Pancreas (tissue), 10 donors: ENCODE results near the gene EPHB3. TPM values are rescaled to one million over a fixed set of nuclear protein-coding genes. Genes with fewer than 3 reads are reported as not detected.

Source experiments
- ATAC-seq, 4 donors: fragments of 200-7000 bp; cut with Tn5 transposase; one replicate each; pipeline versions ENCODE4 v1.8.0 to v1.9.1; 2020; ENCODE audit warnings: mild to moderate bottlenecking in 4 of 4, moderate library complexity in 4 of 4
- DNase-seq, 6 donors: peaks; one replicate each; pipeline ENCODE4 v3.0.0-alpha.2; 2020
- FAIRE-seq: peaks from 2 replicates; lab custom pipeline; 2012; peaks lifted over from hg19 to GRCh38; lab: Jason Lieb, UNC
- H3K27ac ChIP-seq, 4 donors: fragments of 200-600 bp; sonication (generic); 1 replicate in 3 of 4; 2 replicates in 1 of 4; pipeline versions ENCODE4 v1.5.0 to v1.8.0; 2020
- H3K27me3 ChIP-seq, 4 donors: fragments of 200-600 bp; one replicate each; pipeline ENCODE4 v1.8.0; 2021
- H3K36me3 ChIP-seq, 3 donors: fragments of 200-600 bp; sonication (generic) in 1 of 3; one replicate each; pipeline versions ENCODE4 v1.5.0 to v1.8.0; 2020 to 2021
- H3K4me1 ChIP-seq, 3 donors: fragments of 200-600 bp; one replicate each; pipeline ENCODE4 v1.8.0; 2021
- H3K4me3 ChIP-seq, 4 donors: fragments of 200-600 bp; sonication (generic) in 2 of 4; one replicate each; pipeline versions ENCODE4 v1.5.0 to v1.8.0; 2020 to 2021
- H3K9me3 ChIP-seq, 4 donors: fragments of 200-600 bp; one replicate each; pipeline ENCODE4 v1.8.0; 2021
- CTCF ChIP-seq, 4 donors: fragments of 200-600 bp; sonication (generic) in 3 of 4; IDR thresholded peaks; one replicate each; pipeline versions ENCODE4 v1.5.0 to v1.8.0; 2021; ENCODE audit warnings: antibody characterized with exemption in 4 of 4
- WGBS, 2 donors: extraction: QIAGEN DNeasy Blood & Tissue Kit; methylation state at CpG; one replicate each; pipeline ENCODE4 v1.1.7; 2013; 5-methylcytosine and 5-hydroxymethylcytosine counted together
- intact Hi-C, 3 donors: fragments of 100-400 bp; cut with DNase I; formaldehyde crosslinking; loops; one replicate each; pipeline versions ENCODE4 v1.11.1 to v1.14.2; 2022
- polyA plus RNA-seq, 2 donors: library from polyadenylated mRNA; stranded (reverse); fragments of 200-250 nt; gene quantifications; one replicate each; pipeline ENCODE4 v1.2.3, GENCODE V29; 2013
- total RNA-seq, 6 donors: library from RNA; stranded (reverse); fragmentation: NEBNext Ultra II Directional in 4 of 6; extraction: Animal tissue kit (Norgen Biotek cat#: 25700) in 4 of 6; gene quantifications; one replicate each; pipeline versions ENCODE4 v1.2.1 to v1.2.4, GENCODE V29; 2021 to 2023
- donor health status: healthy with polysubstance abuse.
- donor health status: DM: no; HTN: no; CAD: no; lungs with moderate emphysema.
- donor health status: DM: no; HTN: no; CAD: no.
- donor health status: control.
- donor health status: control.
- donor health status: Bipolar disorder and iron deficiency.
- donor health status: DM: yes; HTN: yes; CAD: no.
- donor health status: DM: no; HTN: no; CAD: no.
- donor health status: DM: no; HTN: no; CAD: no.
- donor health status: DM: yes; HTN: yes; CAD: no.

EPHB3 gene
- total and polyA plus RNA-seq, 8 donors = 5.8 to 17.3 (median 12.5) TPM

GRCh38 chr3:184539801-184540435, 21.7 kb upstream of the EPHB3 start:
- intact Hi-C loops = loop anchor here (5.0 to 10.0 kb wide), 3 partner anchors 155 to 168 kb away; partner anchors contain the start of genes CHRD (in 1 of the 3) and THPO (in 1 of the 3)
- 77 to 80% methylated on average over 16 of the region's 16 CpGs for WGBS, 2 donors
- DNase-seq = peak in 1 of 6 donors; percentile 9

GRCh38 chr3:184540777-184541681, 20.6 kb upstream of the EPHB3 start:
- intact Hi-C loops = loop anchor here in 1 of 3 donors (5.0 kb wide), 1 partner anchor 169 kb away; no protein-coding TSS in a partner anchor
- H3K4me3 ChIP-seq = no peak overlapping the region
- ATAC-seq = peak; percentile 89 to 92 (median 91)

More at GRCh38 chr3:184539801-184540435, 21.7 kb upstream of the EPHB3 start:
- Histone ChIP-seq H3K27ac (no peak overlapping the region), H3K36me3 (no peaks in the 10 kb centered on the region), H3K9me3 (no peaks in the 10 kb centered on the region), H3K4me1 (no peaks in the 10 kb centered on the region), H3K27me3 (no peaks in the 10 kb centered on the region), H3K4me3 (no peak overlapping the region)
- TF ChIP-seq CTCF (IDR thresholded peaks at IDR 0.05) = no peak
- ATAC-seq = no peak
- no peak for FAIRE-seq

GRCh38 chr3:184541886-184542562, 19.6 kb upstream of the EPHB3 start:
- H3K36me3 ChIP-seq = no peaks in the 10 kb centered on the region
- WGBS, 2 donors = 55 to 73% methylated on average over 16 of the region's 16 CpGs
- H3K4me3 ChIP-seq = no peak overlapping the region
- no peak for FAIRE-seq
- DNase-seq = peak in 1 of 6 donors; percentile 6
- no peak for TF ChIP-seq CTCF (IDR thresholded peaks at IDR 0.05)
- no peaks in the 10 kb centered on the region for H3K27me3 ChIP-seq
- no peaks in the 10 kb centered on the region for H3K9me3 ChIP-seq
- no peak overlapping the region for H3K27ac ChIP-seq
- intact Hi-C loops = loop anchor here in 1 of 3 donors (5.0 kb wide), 1 partner anchor 170 kb away; no protein-coding TSS in a partner anchor
- no peaks in the 10 kb centered on the region for H3K4me1 ChIP-seq
- ATAC-seq = no peak

More at GRCh38 chr3:184540777-184541681, 20.6 kb upstream of the EPHB3 start:
- DNase-seq = peak; percentile 84 to 95 (median 91)
- TF ChIP-seq CTCF (IDR thresholded peaks at IDR 0.05) = peak; percentile 84 to 87 (median 86)
- no peak for FAIRE-seq
- no peak overlapping the region for H3K27ac ChIP-seq
- no peaks in the 10 kb centered on the region for H3K4me1 ChIP-seq
- no peaks in the 10 kb centered on the region for H3K9me3 ChIP-seq
- H3K36me3 ChIP-seq = no peaks in the 10 kb centered on the region
- H3K27me3 ChIP-seq = no peaks in the 10 kb centered on the region
- 33 to 37% methylated on average over 14 of the region's 14 CpGs for WGBS, 2 donors

GRCh38 chr3:184542577-184542976, 19.0 kb upstream of the EPHB3 start:
- H3K4me3 ChIP-seq = no peak overlapping the region
- ATAC-seq = no peak
- no peaks in the 10 kb centered on the region for H3K4me1 ChIP-seq
- H3K27ac ChIP-seq = no peak overlapping the region
- no peaks in the 10 kb centered on the region for H3K36me3 ChIP-seq
- no peak for DNase-seq
- no peak for TF ChIP-seq CTCF (IDR thresholded peaks at IDR 0.05)
- H3K27me3 ChIP-seq = no peaks in the 10 kb centered on the region
- WGBS, 2 donors = 41 to 47% methylated on average over 3 to 4 of the region's 4 CpGs
- H3K9me3 ChIP-seq = no peaks in the 10 kb centered on the region
- intact Hi-C loops = loop anchor here in 1 of 3 donors (5.0 kb wide), 1 partner anchor 170 kb away; no protein-coding TSS in a partner anchor
- no peak for FAIRE-seq
